WTC11 (cell line): Measurements from ENCODE around the gene DMTF1. TPM values are rescaled to one million over a fixed set of nuclear protein-coding genes. Genes with fewer than 3 reads are reported as not detected.
A peak's percentile ranks its signal among the peaks of the same experiment; 100 is the strongest.

Source experiments
- ATAC-seq: fragments of 200-7000 bp; cut with Tn5 transposase; 2 replicates; pipeline ENCODE4 v1.10.0; 2021; ENCODE audit warnings: mild to moderate bottlenecking, moderate library complexity
- CTCF ChIA-PET: fragments of 300-600 bp; sonication (Branson Sonifier 250); formaldehyde crosslinking; loops from one replicate; lab custom pipeline; 2021; ENCODE audit warnings: antibody characterized with exemption; lab: Charles Lee
- POLR2A ChIA-PET: fragments of 350-600 bp; sonication (Branson Sonifier 250); formaldehyde crosslinking; loops from one replicate; lab custom pipeline; 2021; ENCODE audit warnings: antibody characterized with exemption; lab: Charles Lee
- DNase-seq: peaks from one replicate; pipeline ENCODE4 v3.0.0; 2021; ENCODE audit warnings: low spot score
- H3K27ac Mint-ChIP-seq: 2 replicates; pipeline ENCODE4 v1.8.0; 2021; ENCODE audit warnings: mixed read lengths
- H3K27me3 Mint-ChIP-seq: 2 replicates; pipeline ENCODE4 v1.8.0; 2021; ENCODE audit warnings: low read depth, mild to moderate bottlenecking, moderate library complexity, mixed read lengths
- H3K36me3 Mint-ChIP-seq: 2 replicates; pipeline ENCODE4 v1.8.0; 2021; ENCODE audit warnings: mixed read lengths
- H3K4me1 Mint-ChIP-seq: 2 replicates; pipeline ENCODE4 v1.8.0; 2022; ENCODE audit warnings: mixed read lengths
- H3K4me3 Mint-ChIP-seq: 2 replicates; pipeline ENCODE4 v1.8.0; 2021; ENCODE audit warnings: mild to moderate bottlenecking, moderate library complexity, mixed read lengths
- H3K9me3 Mint-ChIP-seq: 2 replicates; pipeline ENCODE4 v1.8.0; 2021; ENCODE audit warnings: mixed read lengths
- ETV6 ChIP-seq: sonication (generic); formaldehyde crosslinking; IDR thresholded peaks from 2 replicates; pipeline ENCODE4 v1.8.1; 2022; ENCODE audit warnings: mild to moderate bottlenecking, missing genetic modification reagents
- FOXP1 ChIP-seq: sonication (generic); formaldehyde crosslinking; IDR thresholded peaks from 2 replicates; pipeline ENCODE4 v1.8.0; 2022; ENCODE audit warnings: missing genetic modification reagents, mild to moderate bottlenecking, moderate library complexity, borderline replicate concordance
- JUN ChIP-seq: sonication (generic); formaldehyde crosslinking; IDR thresholded peaks from 2 replicates; pipeline ENCODE4 v1.8.0; 2023; ENCODE audit warnings: mild to moderate bottlenecking, missing genetic modification reagents
- KAT7 ChIP-seq: sonication (generic); formaldehyde crosslinking; IDR thresholded peaks from 2 replicates; pipeline ENCODE4 v1.8.1; 2023; ENCODE audit warnings: missing genetic modification reagents, mild to moderate bottlenecking, borderline replicate concordance
- NFATC4 ChIP-seq: fragments of 250-450 bp; sonication (Bioruptor Pico); IDR thresholded peaks from 2 replicates; pipeline ENCODE4 v1.9.0; 2021; ENCODE audit warnings: mild to moderate bottlenecking
- NR1H2 ChIP-seq: sonication (generic); formaldehyde crosslinking; IDR thresholded peaks from 2 replicates; pipeline ENCODE4 v1.9.0; 2021; ENCODE audit warnings: mild to moderate bottlenecking, moderate library complexity, missing genetic modification reagents
- SP1 ChIP-seq: sonication (generic); formaldehyde crosslinking; conservative IDR thresholded peaks from 2 replicates; pipeline ENCODE4 v1.8.1; 2022; ENCODE audit warnings: missing genetic modification reagents
- total RNA-seq: library from RNA; stranded (reverse); gene quantifications from 3 replicates; pipeline ENCODE4 v1.2.3, GENCODE V29; 2021
- TF ChIP-seq, protein P1 (sequence below): sonication (generic); formaldehyde crosslinking; IDR thresholded peaks from 2 replicates; pipeline ENCODE4 v1.8.1; 2023; ENCODE audit warnings: mild to moderate bottlenecking, missing genetic modification reagents
- TF ChIP-seq, protein P2 (sequence below): sonication (generic); formaldehyde crosslinking; IDR thresholded peaks from 2 replicates; pipeline ENCODE4 v1.8.0; 2023; ENCODE audit warnings: missing genetic modification reagents, mild to moderate bottlenecking, borderline replicate concordance
- TF ChIP-seq, protein P3 (sequence below): fragments of 250-450 bp; sonication (Bioruptor Pico); conservative IDR thresholded peaks from 2 replicates; pipeline ENCODE4 v1.9.0; 2021; ENCODE audit warnings: mild to moderate bottlenecking
- TF ChIP-seq, protein P4 (sequence below): sonication (generic); formaldehyde crosslinking; IDR thresholded peaks from 2 replicates; pipeline ENCODE4 v1.8.1; 2023; ENCODE audit warnings: mild to moderate bottlenecking, missing genetic modification reagents, moderate library complexity
- TF ChIP-seq, protein P5 (sequence below): sonication (generic); formaldehyde crosslinking; IDR thresholded peaks from 2 replicates; pipeline ENCODE4 v1.8.0; 2023; ENCODE audit warnings: mild to moderate bottlenecking, missing genetic modification reagents

The DMTF1 gene
- total RNA-seq, 1 experiment from 2014 or later = 79.3 TPM

DNA sequence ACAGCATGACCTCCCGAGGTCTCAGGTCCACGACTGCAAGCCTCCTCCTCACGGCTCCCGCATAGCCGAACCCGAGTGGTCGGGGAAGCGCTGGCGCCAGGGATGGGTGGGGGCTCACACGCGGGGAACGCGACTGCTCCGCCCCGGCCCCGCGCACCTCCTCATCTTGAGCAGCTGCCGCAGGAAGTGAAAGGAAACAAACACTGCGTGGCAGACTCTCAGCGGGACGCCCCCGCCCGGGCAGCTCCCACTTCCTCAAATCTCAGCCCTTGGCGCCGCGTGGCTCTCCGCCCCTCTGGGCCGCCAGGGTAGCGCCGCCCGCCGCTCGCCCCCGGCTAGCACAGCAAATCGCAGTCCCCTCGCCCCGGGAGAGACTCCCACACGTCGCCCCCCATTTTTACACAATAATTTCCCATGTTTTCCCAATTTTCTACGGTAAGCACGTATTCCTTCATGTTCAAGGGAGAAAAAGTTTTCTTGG is 67.3 kb downstream of the DMTF1 start, which contains the start of gene TMEM243:
Gene TMEM243, minus strand, starts transcription at position 188 of the 481 bp plus-strand sequence. CDS start 229 bp downstream, outside the sequence.
- Mint-ChIP-seq H3K36me3 (peaks cover 21% of the 10 kb centered on the region), H3K9me3 (no peaks in the 10 kb centered on the region), H3K27ac (peak within 1 kb of the TSS; percentile 72), H3K27me3 (no peaks in the 10 kb centered on the region), H3K4me3 (peak within 1 kb of the TSS; percentile 93), H3K4me1 (peaks cover 21% of the 10 kb centered on the region)
- ATAC-seq (peak; percentile 28), DNase-seq (peak; percentile 46)
- POLR2A ChIA-PET = interaction anchor here (1.2 to 2.6 kb wide), 2 partner anchors 15 to 67 kb away, joined by 3 to 24 read pairs; partner anchors contain the start of gene DMTF1
- TF ChIP-seq, protein P1, sequence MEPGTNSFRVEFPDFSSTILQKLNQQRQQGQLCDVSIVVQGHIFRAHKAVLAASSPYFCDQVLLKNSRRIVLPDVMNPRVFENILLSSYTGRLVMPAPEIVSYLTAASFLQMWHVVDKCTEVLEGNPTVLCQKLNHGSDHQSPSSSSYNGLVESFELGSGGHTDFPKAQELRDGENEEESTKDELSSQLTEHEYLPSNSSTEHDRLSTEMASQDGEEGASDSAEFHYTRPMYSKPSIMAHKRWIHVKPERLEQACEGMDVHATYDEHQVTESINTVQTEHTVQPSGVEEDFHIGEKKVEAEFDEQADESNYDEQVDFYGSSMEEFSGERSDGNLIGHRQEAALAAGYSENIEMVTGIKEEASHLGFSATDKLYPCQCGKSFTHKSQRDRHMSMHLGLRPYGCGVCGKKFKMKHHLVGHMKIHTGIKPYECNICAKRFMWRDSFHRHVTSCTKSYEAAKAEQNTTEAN (CRISPR knock-in tag) = 0 out of 2 replicates have a peak, but pooled peaks have one; percentile 46
- TF ChIP-seq NFATC4 (CRISPR knock-in tag) (no peak), SP1 (CRISPR knock-in tag) (0 out of 2 replicates have a peak, but pooled peaks have one; percentile 1)
- TF ChIP-seq, protein P2, sequence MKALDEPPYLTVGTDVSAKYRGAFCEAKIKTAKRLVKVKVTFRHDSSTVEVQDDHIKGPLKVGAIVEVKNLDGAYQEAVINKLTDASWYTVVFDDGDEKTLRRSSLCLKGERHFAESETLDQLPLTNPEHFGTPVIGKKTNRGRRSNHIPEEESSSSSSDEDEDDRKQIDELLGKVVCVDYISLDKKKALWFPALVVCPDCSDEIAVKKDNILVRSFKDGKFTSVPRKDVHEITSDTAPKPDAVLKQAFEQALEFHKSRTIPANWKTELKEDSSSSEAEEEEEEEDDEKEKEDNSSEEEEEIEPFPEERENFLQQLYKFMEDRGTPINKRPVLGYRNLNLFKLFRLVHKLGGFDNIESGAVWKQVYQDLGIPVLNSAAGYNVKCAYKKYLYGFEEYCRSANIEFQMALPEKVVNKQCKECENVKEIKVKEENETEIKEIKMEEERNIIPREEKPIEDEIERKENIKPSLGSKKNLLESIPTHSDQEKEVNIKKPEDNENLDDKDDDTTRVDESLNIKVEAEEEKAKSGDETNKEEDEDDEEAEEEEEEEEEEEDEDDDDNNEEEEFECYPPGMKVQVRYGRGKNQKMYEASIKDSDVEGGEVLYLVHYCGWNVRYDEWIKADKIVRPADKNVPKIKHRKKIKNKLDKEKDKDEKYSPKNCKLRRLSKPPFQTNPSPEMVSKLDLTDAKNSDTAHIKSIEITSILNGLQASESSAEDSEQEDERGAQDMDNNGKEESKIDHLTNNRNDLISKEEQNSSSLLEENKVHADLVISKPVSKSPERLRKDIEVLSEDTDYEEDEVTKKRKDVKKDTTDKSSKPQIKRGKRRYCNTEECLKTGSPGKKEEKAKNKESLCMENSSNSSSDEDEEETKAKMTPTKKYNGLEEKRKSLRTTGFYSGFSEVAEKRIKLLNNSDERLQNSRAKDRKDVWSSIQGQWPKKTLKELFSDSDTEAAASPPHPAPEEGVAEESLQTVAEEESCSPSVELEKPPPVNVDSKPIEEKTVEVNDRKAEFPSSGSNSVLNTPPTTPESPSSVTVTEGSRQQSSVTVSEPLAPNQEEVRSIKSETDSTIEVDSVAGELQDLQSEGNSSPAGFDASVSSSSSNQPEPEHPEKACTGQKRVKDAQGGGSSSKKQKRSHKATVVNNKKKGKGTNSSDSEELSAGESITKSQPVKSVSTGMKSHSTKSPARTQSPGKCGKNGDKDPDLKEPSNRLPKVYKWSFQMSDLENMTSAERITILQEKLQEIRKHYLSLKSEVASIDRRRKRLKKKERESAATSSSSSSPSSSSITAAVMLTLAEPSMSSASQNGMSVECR (CRISPR knock-in tag) = 0 out of 2 replicates have a peak, but pooled peaks have one; percentile 13
- CTCF ChIA-PET = interaction anchor here (0.6 to 2.3 kb wide), 5 partner anchors 36 to 405 kb away, joined by 3 to 7 read pairs (median 3); partner anchors contain the start of gene DMTF1

DNA sequence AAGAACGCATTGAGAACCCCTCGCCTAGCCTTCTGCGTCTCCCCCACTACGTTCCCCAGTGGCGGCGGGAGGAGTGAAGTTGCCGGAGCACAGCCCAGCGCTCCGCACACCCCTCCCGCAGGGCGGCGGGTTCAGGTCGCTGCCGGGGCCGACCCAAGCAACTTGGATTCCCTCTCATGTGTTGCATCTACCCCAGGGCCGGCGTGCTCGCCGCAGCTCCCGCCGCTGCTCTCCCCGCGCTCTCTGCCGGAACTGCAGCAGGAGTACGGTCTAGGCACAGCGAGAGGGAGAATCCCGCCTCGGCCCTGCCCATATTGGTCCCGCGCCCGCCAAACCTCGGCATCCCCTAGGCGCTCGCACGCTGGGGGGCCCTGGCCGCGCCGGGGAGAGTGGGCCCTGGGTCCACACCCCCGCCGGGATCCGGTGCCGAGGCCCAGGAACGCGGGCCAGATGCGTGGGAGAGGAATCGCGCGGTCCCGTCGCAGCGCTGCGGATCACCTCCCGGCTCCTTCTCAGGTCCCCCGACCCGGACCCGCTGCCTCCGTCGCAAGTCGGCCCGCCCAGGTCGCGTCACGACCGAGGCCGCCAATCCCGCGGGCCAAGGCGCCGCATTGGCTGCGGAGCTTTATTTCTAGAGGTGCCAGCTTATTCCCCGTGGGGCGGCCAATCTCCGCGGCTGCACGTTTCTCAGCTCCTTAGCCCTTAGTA is 67.9 kb downstream of the DMTF1 start:
- Mint-ChIP-seq H3K36me3 (peaks cover 21% of the 10 kb centered on the region), H3K4me3 (peak overlapping the region; percentile 93), H3K4me1 (peaks cover 21% of the 10 kb centered on the region), H3K27ac (peak overlapping the region; percentile 72; the same call in 1 of the 2 replicates), H3K9me3 (no peaks in the 10 kb centered on the region), H3K27me3 (no peaks in the 10 kb centered on the region)
- ATAC-seq (peak; percentile 83), DNase-seq (peak; percentile 83)
- ChIA-PET CTCF (interaction anchor here (1.0 to 2.3 kb wide), 4 partner anchors 16 to 405 kb away, joined by 3 to 7 read pairs (median 4); partner anchors contain the start of gene DMTF1), POLR2A (interaction anchor here (0.6 to 2.6 kb wide), 6 partner anchors 10 to 131 kb away, joined by 3 to 24 read pairs (median 4); partner anchors contain the start of gene DMTF1)
- TF ChIP-seq FOXP1 (CRISPR knock-in tag) (no peak; the same call in 1 of the 2 replicates), JUN (no peak; the same call in 1 of the 2 replicates), ETV6 (CRISPR knock-in tag) (peak; percentile 94), SP1 (CRISPR knock-in tag) (peak; percentile 65), KAT7 (CRISPR knock-in tag) (0 out of 2 replicates have a peak, but pooled peaks have one; percentile 58), NR1H2 (CRISPR knock-in tag) (no peak)
- TF ChIP-seq, protein P3, sequence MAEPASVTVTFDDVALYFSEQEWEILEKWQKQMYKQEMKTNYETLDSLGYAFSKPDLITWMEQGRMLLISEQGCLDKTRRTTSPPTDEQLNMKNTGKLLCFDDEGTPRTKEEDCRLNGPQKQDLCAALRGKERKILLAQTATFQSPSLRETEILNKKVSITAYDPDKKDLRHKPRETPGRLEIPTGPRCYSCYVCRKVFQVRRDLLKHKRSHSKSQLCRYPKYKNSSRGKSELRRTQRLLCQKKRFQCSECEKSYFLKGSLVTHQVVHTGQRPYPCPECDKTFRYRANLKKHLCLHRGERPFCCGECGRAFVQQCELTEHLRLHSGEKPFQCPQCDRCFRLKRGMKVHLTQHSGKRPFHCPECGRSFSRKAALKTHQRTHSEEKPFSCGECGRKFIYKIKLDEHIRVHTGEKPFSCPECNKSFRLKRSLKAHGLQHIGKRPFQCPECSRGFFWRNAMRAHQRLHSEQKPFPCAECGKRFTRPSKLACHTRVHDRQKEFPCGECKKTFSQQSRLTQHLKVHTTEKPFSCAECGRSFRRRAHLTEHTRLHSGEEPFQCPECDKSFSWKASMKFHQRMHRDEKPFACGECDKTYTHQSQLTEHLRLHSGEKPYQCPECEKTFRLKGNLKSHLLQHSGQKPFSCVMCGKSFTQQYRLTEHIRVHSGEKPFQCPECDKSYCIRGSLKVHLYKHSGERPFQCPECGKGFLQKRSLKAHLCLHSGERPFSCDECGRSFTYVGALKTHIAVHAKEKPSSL (CRISPR knock-in tag) = no peak
- TF ChIP-seq, protein P4, sequence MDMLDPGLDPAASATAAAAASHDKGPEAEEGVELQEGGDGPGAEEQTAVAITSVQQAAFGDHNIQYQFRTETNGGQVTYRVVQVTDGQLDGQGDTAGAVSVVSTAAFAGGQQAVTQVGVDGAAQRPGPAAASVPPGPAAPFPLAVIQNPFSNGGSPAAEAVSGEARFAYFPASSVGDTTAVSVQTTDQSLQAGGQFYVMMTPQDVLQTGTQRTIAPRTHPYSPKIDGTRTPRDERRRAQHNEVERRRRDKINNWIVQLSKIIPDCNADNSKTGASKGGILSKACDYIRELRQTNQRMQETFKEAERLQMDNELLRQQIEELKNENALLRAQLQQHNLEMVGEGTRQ (CRISPR knock-in tag) = no peak
- TF ChIP-seq, protein P5, sequence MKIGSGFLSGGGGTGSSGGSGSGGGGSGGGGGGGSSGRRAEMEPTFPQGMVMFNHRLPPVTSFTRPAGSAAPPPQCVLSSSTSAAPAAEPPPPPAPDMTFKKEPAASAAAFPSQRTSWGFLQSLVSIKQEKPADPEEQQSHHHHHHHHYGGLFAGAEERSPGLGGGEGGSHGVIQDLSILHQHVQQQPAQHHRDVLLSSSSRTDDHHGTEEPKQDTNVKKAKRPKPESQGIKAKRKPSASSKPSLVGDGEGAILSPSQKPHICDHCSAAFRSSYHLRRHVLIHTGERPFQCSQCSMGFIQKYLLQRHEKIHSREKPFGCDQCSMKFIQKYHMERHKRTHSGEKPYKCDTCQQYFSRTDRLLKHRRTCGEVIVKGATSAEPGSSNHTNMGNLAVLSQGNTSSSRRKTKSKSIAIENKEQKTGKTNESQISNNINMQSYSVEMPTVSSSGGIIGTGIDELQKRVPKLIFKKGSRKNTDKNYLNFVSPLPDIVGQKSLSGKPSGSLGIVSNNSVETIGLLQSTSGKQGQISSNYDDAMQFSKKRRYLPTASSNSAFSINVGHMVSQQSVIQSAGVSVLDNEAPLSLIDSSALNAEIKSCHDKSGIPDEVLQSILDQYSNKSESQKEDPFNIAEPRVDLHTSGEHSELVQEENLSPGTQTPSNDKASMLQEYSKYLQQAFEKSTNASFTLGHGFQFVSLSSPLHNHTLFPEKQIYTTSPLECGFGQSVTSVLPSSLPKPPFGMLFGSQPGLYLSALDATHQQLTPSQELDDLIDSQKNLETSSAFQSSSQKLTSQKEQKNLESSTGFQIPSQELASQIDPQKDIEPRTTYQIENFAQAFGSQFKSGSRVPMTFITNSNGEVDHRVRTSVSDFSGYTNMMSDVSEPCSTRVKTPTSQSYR (CRISPR knock-in tag) = no peak
- TF ChIP-seq, protein P2 (CRISPR knock-in tag) = peak; percentile 73; the same call in 1 of the 2 replicates
